Daoy (cell line): ENCODE data around the gene SEMA4D. TPM values are rescaled to one million over a fixed set of nuclear protein-coding genes. Genes with fewer than 3 reads are reported as not detected.
"Not testable (repeated sequence)": the region's sequence is repeated elsewhere in the genome, so short reads cannot be mapped to it uniquely, and the experiment has no call there.

Experiments used
- DNase-seq: peaks from one replicate; pipeline ENCODE4 v3.0.0-alpha.2; 2015; ENCODE audit warnings: low read depth
- total RNA-seq: library from RNA; depleted of rRNA; stranded (reverse); fragments of >200 nt; shearing (Covaris generic); gene quantifications from 2 replicates; pipeline ENCODE4 v1.2.3, GENCODE V29; 2014

Gene SEMA4D
- total RNA-seq, 1 experiment from 2014 or later: 4.5 TPM

GRCh38 chr9:89387197-89387849, 110.6 kb downstream of the SEMA4D start:
- no peak for DNase-seq

GRCh38 chr9:89386797-89387196, 111.1 kb downstream of the SEMA4D start:
- DNase-seq: no peak

- DNase-seq: no peak
These were observed 111.7 kb downstream of the SEMA4D start for GRCh38 chr9:89386206-89386605.

- DNase-seq: no peak
These were observed 113.1 kb downstream of the SEMA4D start for GRCh38 chr9:89384783-89385182.

GRCh38 chr9:89383721-89384300, 114.1 kb downstream of the SEMA4D start:
- DNase-seq: no peak

- no peak for DNase-seq
These were observed 114.7 kb downstream of the SEMA4D start for GRCh38 chr9:89383030-89383720.

- DNase-seq: no peak
These were observed 115.6 kb downstream of the SEMA4D start for GRCh38 chr9:89382026-89382986.

- DNase-seq: no peak
These were observed 116.7 kb downstream of the SEMA4D start for GRCh38 chr9:89381308-89381609.

- DNase-seq: no peak
These were observed 117.2 kb downstream of the SEMA4D start for GRCh38 chr9:89380437-89381307.

GRCh38 chr9:89379508-89380115, 118.3 kb downstream of the SEMA4D start:
- no peak for DNase-seq

- no peak for DNase-seq
These were observed 118.9 kb downstream of the SEMA4D start for GRCh38 chr9:89379031-89379430.

- DNase-seq: no peak
These were observed 119.4 kb downstream of the SEMA4D start for GRCh38 chr9:89378541-89378940.

GRCh38 chr9:89377411-89377810, 120.5 kb downstream of the SEMA4D start:
- no peak for DNase-seq

GRCh38 chr9:89376741-89377351, 121.1 kb downstream of the SEMA4D start:
- DNase-seq: no peak

GRCh38 chr9:89376286-89376685, 121.6 kb downstream of the SEMA4D start:
- DNase-seq: no peak

GRCh38 chr9:89375191-89375760, 122.6 kb downstream of the SEMA4D start:
- DNase-seq: no peak

GRCh38 chr9:89374176-89374575, 123.7 kb downstream of the SEMA4D start:
- DNase-seq: peak; percentile 85

- DNase-seq: no peak
These were observed 124.9 kb downstream of the SEMA4D start for GRCh38 chr9:89372979-89373378.

GRCh38 chr9:89372230-89372816, 125.6 kb downstream of the SEMA4D start:
- DNase-seq: no peak

- DNase-seq: not testable (repeated sequence)
These were observed 126.1 kb downstream of the SEMA4D start for GRCh38 chr9:89371791-89372190.
